COLO668 (cell line): ENCODE results near the gene CRELD1.

Experiments used
- DNase-seq: peaks from one replicate; lab custom pipeline; 2025; ENCODE audit not compliant: unreplicated experiment; lab: John Stamatoyannopoulos, UW

Gene CRELD1

DNA sequence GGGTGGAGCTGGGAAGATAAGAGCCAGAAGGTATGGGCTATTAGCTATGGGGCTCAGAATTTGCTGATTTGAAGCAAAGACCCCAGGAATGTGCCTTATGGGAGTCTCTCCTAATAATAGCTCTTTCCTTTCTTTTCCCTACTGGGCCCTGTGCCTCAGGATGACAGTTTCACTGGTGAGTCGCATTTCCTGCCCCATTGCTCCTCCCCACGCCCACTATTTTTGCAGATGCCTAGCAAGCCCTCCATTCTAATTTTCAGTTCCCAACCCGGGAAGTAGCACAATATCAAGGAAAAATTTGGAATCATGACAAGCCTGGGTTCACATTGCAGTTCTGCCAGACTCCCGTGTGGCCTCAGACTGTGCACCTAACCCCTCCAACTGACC is 30.4 kb upstream of the CRELD1 start:
- DNase-seq = no peak

DNA sequence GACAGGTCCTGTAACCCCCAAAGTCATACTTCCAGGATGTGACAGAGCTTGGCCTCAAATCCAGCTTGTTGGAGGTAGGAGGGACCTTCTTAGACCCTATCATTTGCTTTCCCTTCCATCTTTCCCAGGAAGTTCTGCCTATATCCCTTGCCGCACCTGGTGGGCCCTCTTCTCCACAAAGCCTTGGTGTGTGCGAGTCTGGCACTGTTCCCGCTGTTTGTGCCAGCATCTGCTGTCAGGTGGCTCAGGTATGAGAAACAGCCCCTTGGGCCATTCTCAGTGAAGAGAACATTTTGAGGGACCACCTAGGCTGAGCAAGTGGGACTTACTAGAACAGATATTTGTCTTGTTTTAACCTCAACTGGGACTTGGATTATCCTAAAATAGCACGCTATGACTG is 29.7 kb upstream of the CRELD1 start:
- peak; percentile 20 for DNase-seq

DNA sequence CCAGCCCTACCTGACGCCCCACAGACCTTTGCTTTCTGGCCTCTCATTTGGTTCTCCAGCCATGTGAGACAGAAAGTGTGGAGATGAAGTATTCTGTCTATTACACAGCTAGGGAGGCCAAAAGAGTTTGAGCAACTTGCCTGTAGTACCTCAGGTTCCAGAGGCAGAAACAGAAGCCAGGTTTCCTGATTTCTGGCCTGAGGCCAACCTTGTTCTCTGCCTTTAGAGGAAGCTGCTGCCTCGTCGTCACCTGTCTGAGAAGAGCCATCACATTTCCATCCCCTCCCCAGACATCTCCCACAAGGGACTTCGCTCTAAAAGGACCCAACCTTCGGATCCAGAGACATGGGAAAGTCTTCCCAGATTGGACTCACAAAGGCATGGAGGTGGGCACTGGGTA is 27.2 kb upstream of the CRELD1 start:
- no peak for DNase-seq

DNA sequence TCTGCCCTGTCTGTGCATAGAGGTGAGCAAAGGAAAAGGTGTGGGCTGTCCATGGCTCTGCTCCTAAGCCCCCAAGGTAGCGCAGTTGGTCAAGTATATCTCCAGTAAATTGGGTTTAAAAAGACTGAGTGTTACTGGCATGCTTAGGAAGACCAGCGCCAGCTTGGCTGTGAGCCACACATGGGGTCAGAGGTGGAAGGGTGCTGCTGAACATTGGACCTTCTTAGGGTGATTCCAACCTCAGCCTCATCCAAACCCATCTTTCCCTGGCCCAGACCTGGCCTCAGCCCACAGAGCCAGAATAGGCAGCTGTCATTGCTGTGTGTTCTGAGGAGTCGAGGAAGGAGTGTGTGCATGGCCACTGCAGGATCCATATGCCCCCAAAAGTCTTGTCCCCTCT is 25.3 kb upstream of the CRELD1 start:
- no peak for DNase-seq

DNA sequence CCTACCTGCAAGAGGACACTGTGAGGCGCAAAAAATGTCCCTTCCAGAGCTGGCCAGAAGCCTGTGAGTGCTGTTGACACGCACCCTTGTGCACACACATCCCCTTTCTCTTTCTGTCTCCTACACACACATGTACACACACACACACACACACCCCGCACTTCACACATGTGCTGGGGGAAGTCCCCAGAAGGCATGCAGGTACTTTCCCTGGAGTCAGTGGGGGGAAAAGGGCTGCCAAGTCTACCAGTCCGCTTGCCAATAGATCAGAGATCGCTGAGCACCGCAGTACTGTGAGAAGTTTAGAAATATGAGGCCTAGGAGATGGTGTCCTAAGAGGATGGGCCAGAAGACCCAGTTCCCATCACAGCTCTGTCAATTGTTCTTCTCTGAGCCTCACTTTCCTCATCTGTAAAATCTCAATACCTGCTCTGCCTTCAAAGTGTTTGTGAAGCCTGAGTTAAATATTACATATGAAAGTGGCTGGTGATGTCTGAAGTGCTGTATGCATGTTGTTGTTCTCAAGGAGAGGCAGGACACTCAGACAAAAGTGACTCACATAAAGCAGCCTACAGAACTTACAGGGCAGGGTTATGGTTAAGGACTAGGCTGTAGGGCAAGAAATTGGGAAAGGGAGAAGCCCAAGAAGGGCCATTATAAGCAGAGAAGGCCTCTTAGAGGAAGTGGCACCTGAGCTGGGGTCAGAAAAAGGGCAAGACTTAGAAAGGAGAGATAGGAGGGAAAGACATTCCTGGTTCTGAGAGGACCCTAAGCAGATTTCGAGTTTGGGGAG is 24.2 kb upstream of the CRELD1 start:
- no peak for DNase-seq

DNA sequence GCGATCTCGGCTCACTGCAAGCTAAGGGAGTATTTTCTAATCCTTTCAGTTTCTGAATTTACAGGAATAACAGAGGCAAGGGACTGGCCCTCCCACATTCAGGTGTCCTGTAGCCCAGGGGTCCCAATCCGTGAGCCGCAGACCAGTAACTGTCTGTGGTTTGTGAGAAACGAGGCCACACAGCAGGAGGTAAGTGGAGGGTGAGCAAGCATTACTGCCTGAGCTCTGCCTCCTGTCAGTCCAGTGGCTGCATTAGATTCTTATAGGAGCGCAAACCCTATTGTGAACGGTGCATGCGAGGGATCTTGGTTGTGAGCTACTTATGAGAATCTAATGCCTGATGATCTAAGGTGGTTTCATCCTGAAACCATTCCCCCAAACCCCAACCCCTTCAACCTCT is 21.8 kb upstream of the CRELD1 start:
- no peak for DNase-seq

DNA sequence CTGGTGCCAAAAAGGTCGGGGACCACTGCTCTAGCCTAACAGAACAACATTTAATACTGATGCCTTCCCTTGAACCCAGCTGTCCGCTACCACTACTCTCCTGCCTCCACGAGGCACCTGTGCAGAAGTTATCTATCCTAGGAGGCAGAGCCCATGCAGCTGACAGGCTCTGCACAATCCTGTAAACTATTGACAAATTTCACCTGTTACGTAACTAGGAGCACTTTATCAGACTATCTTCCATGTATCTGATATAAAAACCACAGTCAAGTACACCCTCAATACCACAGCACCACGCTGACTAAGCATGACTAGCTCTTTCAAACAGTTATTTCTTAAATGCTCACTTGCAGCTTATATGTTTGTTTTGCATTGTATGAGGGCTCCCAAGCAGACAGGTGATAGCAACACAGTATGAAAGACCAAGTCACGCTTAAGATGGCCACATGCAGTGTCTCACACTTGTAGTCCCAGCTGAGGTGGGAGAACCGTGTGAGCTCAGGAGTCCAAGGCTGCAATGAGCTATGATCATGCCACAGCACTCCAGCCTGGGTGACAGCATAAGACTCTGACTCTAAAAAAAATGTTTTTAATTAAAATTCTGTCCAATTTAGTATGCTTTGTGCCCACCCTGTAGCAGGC is 21.2 kb upstream of the CRELD1 start:
- no peak for DNase-seq

DNA sequence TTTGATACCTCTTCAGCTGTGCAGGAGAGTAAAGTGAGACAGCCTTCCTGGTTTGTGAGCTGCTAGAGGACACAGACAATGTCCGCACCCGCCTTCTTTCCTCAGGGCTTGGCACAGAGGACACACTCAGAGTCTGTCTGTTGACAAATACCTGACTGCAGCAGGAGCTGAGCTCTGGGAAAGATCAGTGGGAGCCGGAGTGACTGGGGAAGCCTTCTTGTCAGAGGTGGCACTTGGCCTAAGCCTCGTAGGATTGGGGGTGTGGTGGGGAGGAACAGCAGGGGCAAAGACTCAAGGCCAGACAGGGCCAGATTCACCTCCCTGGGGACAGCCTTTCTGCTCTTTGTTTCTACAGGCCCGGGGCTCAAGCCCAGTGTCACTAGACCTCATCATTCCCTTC is 20.0 kb upstream of the CRELD1 start:
- no peak for DNase-seq

DNA sequence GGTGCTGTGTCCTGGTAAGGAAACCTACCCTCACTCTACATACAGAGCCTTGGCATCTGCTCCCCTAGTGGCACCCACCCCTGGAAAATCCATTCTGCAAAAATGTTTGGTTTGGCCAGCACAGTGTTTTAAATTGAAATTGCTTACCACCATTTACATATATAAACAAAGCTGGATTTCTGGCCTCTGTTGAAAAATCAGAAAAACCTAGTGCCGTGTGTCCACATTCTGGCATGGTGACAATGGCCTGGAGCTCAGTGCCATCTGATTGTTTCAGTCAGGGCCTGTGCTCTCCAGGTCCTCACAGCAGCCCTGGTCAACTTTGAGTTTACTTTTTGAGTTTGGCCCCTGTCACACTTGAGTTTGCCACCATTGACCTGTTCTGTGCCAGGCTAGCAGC is 19.6 kb upstream of the CRELD1 start:
- no peak for DNase-seq

DNA sequence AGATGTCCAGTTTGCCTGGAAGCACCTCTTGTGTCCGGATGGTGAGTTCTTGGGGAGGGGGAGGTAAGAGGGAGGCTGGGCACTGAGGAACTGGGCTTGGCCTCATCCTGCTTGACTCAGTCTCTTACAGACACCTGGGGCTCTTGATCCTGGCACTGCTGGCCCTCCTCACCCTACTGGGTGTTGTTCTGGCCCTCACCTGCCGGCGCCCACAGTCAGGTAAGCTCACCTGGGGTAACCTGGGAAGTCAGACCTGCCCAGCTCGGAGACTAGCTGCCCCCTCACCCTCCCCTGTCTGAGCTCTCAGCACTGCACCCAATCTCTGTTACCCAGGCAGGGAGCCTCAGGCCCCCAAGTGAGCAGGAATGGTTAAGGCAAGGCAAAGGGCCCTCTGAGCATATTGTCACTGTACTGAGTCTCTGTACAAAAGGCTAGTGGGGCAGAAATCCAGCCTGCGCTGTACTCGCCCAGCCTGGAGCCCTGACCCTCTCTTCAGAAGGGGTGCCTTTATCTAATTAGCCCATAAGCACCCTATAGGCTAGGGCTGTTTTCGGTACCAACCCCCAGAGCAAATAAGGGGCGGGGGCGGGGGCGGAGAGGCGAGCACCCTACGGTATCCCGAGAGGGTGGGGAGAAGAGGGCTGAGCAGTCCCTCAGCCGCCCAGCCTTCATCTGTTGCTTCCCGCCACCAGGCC is 18.9 kb upstream of the CRELD1 start:
- no peak for DNase-seq

DNA sequence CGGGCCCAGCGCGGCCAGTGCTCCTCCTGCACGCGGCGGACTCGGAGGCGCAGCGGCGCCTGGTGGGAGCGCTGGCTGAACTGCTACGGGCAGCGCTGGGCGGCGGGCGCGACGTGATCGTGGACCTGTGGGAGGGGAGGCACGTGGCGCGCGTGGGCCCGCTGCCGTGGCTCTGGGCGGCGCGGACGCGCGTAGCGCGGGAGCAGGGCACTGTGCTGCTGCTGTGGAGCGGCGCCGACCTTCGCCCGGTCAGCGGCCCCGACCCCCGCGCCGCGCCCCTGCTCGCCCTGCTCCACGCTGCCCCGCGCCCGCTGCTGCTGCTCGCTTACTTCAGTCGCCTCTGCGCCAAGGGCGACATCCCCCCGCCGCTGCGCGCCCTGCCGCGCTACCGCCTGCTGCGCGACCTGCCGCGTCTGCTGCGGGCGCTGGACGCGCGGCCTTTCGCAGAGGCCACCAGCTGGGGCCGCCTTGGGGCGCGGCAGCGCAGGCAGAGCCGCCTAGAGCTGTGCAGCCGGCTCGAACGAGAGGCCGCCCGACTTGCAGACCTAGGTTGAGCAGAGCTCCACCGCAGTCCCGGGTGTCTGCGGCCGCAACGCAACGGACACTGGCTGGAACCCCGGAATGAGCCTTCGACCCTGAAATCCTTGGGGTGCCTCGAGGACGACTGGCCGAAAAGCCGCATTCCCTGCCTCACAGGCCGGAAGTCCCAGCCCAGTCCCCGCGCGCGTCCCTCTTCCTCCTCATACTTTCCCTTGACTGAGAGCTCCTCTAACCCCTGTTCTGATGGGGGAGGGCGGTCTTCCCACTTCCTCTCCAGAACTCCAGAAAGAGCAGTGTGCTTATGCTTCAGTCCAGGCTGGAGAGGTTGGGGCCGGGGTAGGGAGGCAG is 18.1 kb upstream of the CRELD1 start:
- DNase-seq = peak; percentile 76

DNA sequence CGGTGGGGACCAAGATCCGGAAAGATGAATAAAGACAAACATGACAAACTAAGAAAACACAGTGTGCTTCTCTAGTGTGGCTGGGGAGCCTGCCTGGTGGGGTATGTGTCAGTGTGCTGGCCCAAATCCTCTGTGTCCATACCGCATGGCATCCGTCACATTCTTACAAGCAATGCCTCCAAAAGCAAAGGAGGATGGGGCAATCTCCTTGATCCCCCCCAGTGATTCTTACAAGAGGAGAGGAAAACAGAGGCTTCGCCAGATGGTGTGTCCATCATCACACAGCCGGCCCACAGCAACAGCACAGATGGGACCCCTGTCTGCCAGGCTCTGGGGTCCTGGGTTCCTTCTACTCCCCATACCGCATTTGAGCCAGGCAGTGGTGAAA is 17.3 kb upstream of the CRELD1 start:
- DNase-seq = no peak

DNA sequence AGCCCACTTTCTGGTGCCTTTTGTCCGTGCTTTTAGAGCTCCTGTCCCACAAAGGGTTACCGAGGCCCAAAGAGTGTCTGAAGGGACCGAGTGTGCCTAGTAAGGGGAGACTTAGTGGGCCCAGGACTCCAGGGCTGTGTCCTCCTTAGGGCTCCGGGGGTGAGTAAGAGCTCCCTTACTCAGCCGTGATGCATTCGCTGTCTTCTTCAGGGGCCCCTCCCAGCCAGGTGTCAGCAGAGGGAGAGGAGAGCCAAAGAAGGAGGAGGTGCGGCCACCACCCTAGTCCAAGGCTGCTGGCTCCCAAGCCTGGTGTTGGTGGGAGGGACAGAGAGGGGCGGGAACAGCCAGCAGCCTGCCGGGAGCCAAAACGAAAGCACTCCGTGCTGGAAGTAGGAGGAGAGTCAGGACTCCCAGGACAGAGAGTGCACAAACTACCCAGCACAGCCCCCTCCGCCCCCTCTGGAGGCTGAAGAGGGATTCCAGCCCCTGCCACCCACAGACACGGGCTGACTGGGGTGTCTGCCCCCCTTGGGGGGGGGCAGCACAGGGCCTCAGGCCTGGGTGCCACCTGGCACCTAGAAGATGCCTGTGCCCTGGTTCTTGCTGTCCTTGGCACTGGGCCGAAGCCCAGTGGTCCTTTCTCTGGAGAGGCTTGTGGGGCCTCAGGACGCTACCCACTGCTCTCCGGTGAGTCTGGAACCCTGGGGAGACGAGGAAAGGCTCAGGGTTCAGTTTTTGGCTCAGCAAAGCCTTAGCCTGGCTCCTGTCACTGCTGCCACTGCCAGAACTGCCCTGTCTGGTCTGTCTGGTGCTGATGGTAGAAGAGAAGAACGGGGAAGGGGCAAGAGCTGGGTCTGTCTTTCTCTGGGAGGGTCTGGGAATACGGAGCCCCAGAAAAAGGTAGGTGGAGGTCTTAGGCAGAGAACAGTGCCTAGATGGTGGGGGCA is 16.6 kb upstream of the CRELD1 start, which contains the start of gene IL17RC:
TSS of gene IL17RC (plus strand) at position 365 of the 947 bp plus-strand sequence. CDS start at position 583, 218 bp downstream.
- peak; percentile 77 for DNase-seq

DNA sequence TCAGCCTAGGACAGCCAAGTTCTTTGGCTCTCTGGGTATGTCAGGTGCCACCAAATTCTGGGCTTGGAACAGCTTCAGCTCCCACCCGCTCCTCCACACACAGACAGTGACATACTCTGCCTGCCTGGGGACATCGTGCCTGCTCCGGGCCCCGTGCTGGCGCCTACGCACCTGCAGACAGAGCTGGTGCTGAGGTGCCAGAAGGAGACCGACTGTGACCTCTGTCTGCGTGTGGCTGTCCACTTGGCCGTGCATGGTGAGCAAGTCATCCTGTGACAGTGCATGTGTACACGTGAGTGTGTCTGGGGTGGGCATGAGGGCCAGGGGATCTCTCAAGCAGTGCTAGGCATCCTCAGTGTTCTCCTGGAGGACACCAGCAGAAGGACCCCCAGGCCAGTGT is 15.8 kb upstream of the CRELD1 start:
- no peak for DNase-seq

DNA sequence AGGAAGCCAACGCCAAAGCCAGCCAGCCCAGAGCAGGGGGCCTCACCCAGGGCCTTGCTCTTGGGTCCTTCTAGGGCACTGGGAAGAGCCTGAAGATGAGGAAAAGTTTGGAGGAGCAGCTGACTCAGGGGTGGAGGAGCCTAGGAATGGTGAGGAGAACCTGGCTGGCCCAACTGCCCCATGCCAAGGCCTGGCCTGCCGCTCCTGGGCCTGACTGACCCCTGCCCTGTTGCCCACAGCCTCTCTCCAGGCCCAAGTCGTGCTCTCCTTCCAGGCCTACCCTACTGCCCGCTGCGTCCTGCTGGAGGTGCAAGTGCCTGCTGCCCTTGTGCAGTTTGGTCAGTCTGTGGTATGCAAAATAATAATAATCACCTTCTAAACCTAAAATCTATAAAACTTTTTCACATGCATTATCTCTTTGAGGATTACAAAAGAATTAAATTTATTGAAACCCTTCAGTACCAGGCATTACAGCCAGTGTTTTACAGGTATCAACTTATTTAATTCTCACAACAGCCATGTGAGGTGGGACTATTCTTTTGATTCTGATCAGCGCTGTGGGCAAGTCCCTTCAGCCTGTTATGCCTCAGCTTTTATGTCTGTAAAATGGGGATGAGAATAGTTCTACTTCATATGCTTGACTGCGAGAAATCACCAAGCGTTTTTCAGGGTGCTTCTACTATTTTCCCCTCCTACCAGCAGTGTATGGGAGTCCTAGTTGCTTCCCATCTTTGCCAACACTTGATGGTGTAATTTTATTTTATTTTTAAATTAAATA is 15.2 kb upstream of the CRELD1 start:
- DNase-seq = no peak

DNA sequence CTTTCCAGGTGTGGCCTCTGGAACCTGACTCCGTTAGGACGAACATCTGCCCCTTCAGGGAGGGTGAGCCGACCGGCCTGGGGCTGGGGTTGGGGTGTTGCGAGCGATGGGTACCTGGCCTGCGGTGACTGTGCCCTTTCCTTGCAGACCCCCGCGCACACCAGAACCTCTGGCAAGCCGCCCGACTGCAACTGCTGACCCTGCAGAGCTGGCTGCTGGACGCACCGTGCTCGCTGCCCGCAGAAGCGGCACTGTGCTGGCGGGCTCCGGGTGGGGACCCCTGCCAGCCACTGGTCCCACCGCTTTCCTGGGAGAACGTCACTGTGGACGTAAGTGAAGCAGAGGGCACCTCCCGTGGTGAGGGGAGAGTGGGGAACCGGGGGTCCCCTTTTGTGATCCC is 5.5 kb upstream of the CRELD1 start:
- no peak for DNase-seq

DNA sequence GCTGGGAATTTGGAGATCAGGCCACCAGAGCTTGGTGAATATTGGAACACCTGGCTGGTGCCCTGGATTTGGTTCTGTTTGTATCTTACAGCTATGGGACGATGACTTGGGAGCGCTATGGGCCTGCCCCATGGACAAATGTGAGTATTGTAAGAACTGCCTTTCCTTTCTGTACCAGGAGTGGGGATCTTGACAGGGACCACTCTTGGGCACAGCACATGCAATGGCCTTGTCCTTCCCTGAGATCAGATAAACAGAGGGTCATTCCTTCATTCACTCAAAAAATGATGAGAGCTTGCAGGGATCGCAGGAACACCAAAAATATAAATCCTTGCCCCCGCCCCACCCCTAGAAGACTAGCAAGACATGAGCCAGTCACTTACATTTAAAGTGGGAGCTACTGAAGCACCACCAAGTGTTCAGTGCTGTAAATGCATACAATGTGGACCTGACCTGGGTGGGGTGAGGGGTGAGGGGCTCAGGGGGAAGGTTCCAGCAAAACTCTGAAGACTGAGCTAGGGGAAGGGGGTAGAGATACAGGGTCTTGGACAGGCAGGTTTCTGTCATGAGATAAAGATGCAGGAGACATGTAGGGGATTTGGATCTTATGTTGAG is 2.7 kb upstream of the CRELD1 start:
- no peak for DNase-seq

DNA sequence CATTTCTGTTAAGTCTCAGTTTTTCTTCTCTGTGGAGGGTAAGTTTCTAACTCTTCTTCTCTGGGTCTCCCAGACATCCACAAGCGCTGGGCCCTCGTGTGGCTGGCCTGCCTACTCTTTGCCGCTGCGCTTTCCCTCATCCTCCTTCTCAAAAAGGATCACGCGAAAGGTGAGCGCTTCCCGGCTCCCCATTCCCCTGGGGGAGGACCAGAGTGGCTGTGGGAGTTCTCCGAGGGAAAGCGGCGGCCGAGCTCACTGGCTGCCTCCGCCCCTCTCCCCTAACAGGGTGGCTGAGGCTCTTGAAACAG is 1.1 kb upstream of the CRELD1 start:
- DNase-seq = no peak
